Heart left ventricle (tissue), 16 donors: ENCODE data around the gene RAB17. TPM values are rescaled to one million over a fixed set of nuclear protein-coding genes. Genes with fewer than 3 reads are reported as not detected.

Experiments used
- ATAC-seq, 4 donors: fragments of 200-7000 bp; cut with Tn5 transposase; one replicate each; pipeline ENCODE4 v1.9.1; 2020 to 2022; ENCODE audit warnings: moderate library complexity in 4 of 4, mild to moderate bottlenecking in 3 of 4, moderate number of reproducible peaks in 1 of 4
- DNase-seq, 5 donors: peaks; one replicate each; pipeline ENCODE4 v3.0.0-alpha.2; 2020
- H3K27ac ChIP-seq, 12 donors: fragments of 200-600 bp; sonication (generic) in 4 of 12; one replicate each; pipeline versions ENCODE4 v1.5.0 to v1.8.0; 2016 to 2022; ENCODE audit warnings: mild to moderate bottlenecking in 2 of 12
- H3K27me3 ChIP-seq, 9 donors: fragments of 200-600 bp; sonication (generic) in 2 of 9; one replicate each; pipeline versions ENCODE4 v1.5.1 to v1.8.0; 2016 to 2022; ENCODE audit warnings: mild to moderate bottlenecking in 3 of 9
- H3K36me3 ChIP-seq, 9 donors: fragments of 200-600 bp; sonication (generic) in 2 of 9; one replicate each; pipeline versions ENCODE4 v1.5.0 to v1.8.0; 2018 to 2022; ENCODE audit warnings: mild to moderate bottlenecking in 2 of 9
- H3K4me1 ChIP-seq, 12 donors: fragments of 200-600 bp; sonication (generic) in 4 of 12; one replicate each; pipeline versions ENCODE4 v1.5.0 to v1.8.0; 2016 to 2022; ENCODE audit warnings: mild to moderate bottlenecking in 3 of 12
- H3K4me3 ChIP-seq, 12 donors: fragments of 200-600 bp; sonication (generic) in 4 of 12; one replicate each; pipeline versions ENCODE4 v1.5.0 to v1.8.0; 2017 to 2022; ENCODE audit warnings: mild to moderate bottlenecking in 9 of 12, moderate library complexity in 4 of 12
- H3K9me3 ChIP-seq, 12 donors: fragments of 200-600 bp; sonication (generic) in 4 of 12; one replicate each; pipeline versions ENCODE4 v1.5.0 to v1.8.0; 2016 to 2022; ENCODE audit warnings: mild to moderate bottlenecking in 1 of 12
- CTCF ChIP-seq, 12 donors: fragments of 200-600 bp; sonication (generic) in 4 of 12; IDR thresholded peaks; one replicate each; pipeline versions ENCODE4 v1.5.0 to v1.8.0; 2018 to 2022; ENCODE audit warnings: antibody characterized with exemption in 12 of 12, mild to moderate bottlenecking in 5 of 12
- POLR2A ChIP-seq, 2 donors: fragments of 450-650 bp; IDR thresholded peaks; one replicate each; pipeline ENCODE4 v1.6.1; 2017; ENCODE audit warnings: antibody characterized with exemption in 2 of 2, mild to moderate bottlenecking in 2 of 2, moderate library complexity in 2 of 2
- WGBS, 4 donors: extraction: QIAGEN DNeasy Blood & Tissue Kit in 2 of 4; methylation state at CpG; one replicate each; pipeline versions ENCODE4 v1.1.5 to v1.1.7; 2013 to 2018; 5-methylcytosine and 5-hydroxymethylcytosine counted together
- intact Hi-C, 10 donors: fragments of 100-400 bp; cut with DNase I; formaldehyde crosslinking; loops; one replicate each; pipeline versions ENCODE4 v1.11.1 to v1.14.2; 2022
- polyA plus RNA-seq, 2 donors: library from polyadenylated mRNA; stranded (reverse); fragments of 200-250 nt; gene quantifications; one replicate each; pipeline ENCODE4 v1.2.3, GENCODE V29; 2013
- total RNA-seq, 9 donors: library from RNA; depleted of rRNA in 2 of 9; stranded (reverse); fragments of >200 nt in 2 of 9; fragmentation: NEBNext Ultra II Directional in 3 of 9; extraction: Animal tissue kit (Norgen Biotek cat#: 25700) in 3 of 9; gene quantifications; one replicate each; pipeline versions ENCODE4 v1.1.0 to v1.2.4, GENCODE V29; 2016 to 2023
- donor health status: ischemic (EF 13 %, LVEDD 7.1; RV severe dilation, severe dysfunction).
- donor health status: healthy with polysubstance abuse.
- donor health status: DM: no; HTN: yes; CAD: no.
- donor health status: DM: no; HTN: no; CAD: no.
- donor health status: ischemic (EF 25% LVEDD 6.9; RV normal size, moderate dysfunction).
- donor health status: ischemic (EF 25% LVEDD 5.7; RV mildly dilated, moderate dysfunction).
- donor health status: healthy.
- donor health status: DM: yes; HTN: yes; CAD: no.
- donor health status: ischemic (EF 35%, LVEDD 5.7; RV mildly dilated, moderate dysfunction).
- donor health status: nonischemic (EF 11% LVEDD 7.7; RV severe dilation, severe dysfunction).
- donor health status: DM: yes; HTN: yes; CAD: no.
- donor health status: PGD.
- donor health status: ischemic (EF 29% LVEDD 5.4; RV normal size, mild dysfunction).
- donor health status: nonischemic (EF 23%, LVEDD 6.1; RV moderate dilation, normal function).

RAB17 gene
- total and polyA plus RNA-seq, 11 donors, result 1.1 to 7.3 (median 3.7) TPM

- intact Hi-C loops, result loop anchor here in 1 of 10 donors (5.0 kb wide), 1 partner anchor 36 kb away; no protein-coding TSS in a partner anchor
- ATAC-seq, result no peak
Measured at GRCh38 chr2:237552908-237553307, 37.6 kb downstream of the RAB17 start.

GRCh38 chr2:237551071-237551574 is 39.4 kb downstream of the RAB17 start:
- peaks cover 0 to 5% (median 0%) of the 10 kb centered on the region in 12 donors for H3K4me1 ChIP-seq
- ATAC-seq, result peak in 3 of 4 donors; percentile 18 to 38 (median 29)
- peaks cover 0 to 27% (median 9%) of the 10 kb centered on the region in 9 donors for H3K36me3 ChIP-seq
- WGBS, 4 donors, result 90 to 93% (median 91%) methylated on average over 8 to 16 of the region's 16 CpGs
- peaks cover 0 to 15% (median 11%) of the 10 kb centered on the region in 12 donors for H3K9me3 ChIP-seq
- H3K27ac ChIP-seq, result no peak overlapping the region
- intact Hi-C loops, result loop anchor here in 1 of 10 donors (5.0 kb wide), 1 partner anchor 34 kb away; no protein-coding TSS in a partner anchor
- no peak for DNase-seq
- H3K27me3 ChIP-seq, result no peaks in the 10 kb centered on the region
- H3K4me3 ChIP-seq, result no peak overlapping the region
- TF ChIP-seq CTCF (IDR thresholded peaks at IDR 0.05), result no peak
- no peak for TF ChIP-seq POLR2A (IDR thresholded peaks at IDR 0.05)

More at GRCh38 chr2:237552908-237553307, 37.6 kb downstream of the RAB17 start:
- Histone ChIP-seq H3K4me1 (peaks cover 0 to 4% (median 0%) of the 10 kb centered on the region in 12 donors), H3K36me3 (peaks cover 0 to 16% (median 9%) of the 10 kb centered on the region in 9 donors), H3K27ac (no peak overlapping the region), H3K27me3 (no peaks in the 10 kb centered on the region), H3K9me3 (peaks cover 0 to 17% (median 11%) of the 10 kb centered on the region in 12 donors), H3K4me3 (no peak overlapping the region)
- 76 to 94% (median 83%) methylated on average over 6 of the region's 6 CpGs for WGBS, 4 donors
- TF ChIP-seq POLR2A (IDR thresholded peaks at IDR 0.05) (no peak), CTCF (IDR thresholded peaks at IDR 0.05) (no peak)
- DNase-seq, result no peak

GRCh38 chr2:237549643-237550415 is 40.7 kb downstream of the RAB17 start:
- 73 to 77% (median 75%) methylated on average over 17 of the region's 17 CpGs for WGBS, 4 donors
- TF ChIP-seq POLR2A (IDR thresholded peaks at IDR 0.05), result no peak
- TF ChIP-seq CTCF (IDR thresholded peaks at IDR 0.05), result no peak
- no peak for DNase-seq
- Histone ChIP-seq H3K4me1 (peaks cover 0 to 5% (median 0%) of the 10 kb centered on the region in 12 donors), H3K4me3 (no peak overlapping the region), H3K36me3 (peaks cover 0 to 27% (median 7%) of the 10 kb centered on the region in 9 donors), H3K9me3 (peaks cover 0 to 3% (median 0%) of the 10 kb centered on the region in 12 donors), H3K27me3 (no peaks in the 10 kb centered on the region), H3K27ac (no peak overlapping the region)
- no peak for ATAC-seq
- intact Hi-C loops, result loop anchor here in 1 of 10 donors (5.0 kb wide), 1 partner anchor 33 kb away; no protein-coding TSS in a partner anchor

- peaks cover 0 to 5% (median 0%) of the 10 kb centered on the region in 12 donors for H3K4me1 ChIP-seq
- DNase-seq (no peak), ATAC-seq (no peak)
- intact Hi-C loops, result no loop called here
- no peaks in the 10 kb centered on the region for H3K9me3 ChIP-seq
- H3K36me3 ChIP-seq, result peaks cover 0 to 27% (median 4%) of the 10 kb centered on the region in 9 donors
- no peak overlapping the region for H3K4me3 ChIP-seq
- WGBS, 4 donors, result 89 to 92% (median 91%) methylated on average over 8 of the region's 8 CpGs
- H3K27me3 ChIP-seq, result no peaks in the 10 kb centered on the region
- no peak overlapping the region for H3K27ac ChIP-seq
- TF ChIP-seq POLR2A (IDR thresholded peaks at IDR 0.05), result no peak
- no peak for TF ChIP-seq CTCF (IDR thresholded peaks at IDR 0.05)
Measured at GRCh38 chr2:237549216-237549615, 41.3 kb downstream of the RAB17 start.
